Measurements from ENCODE around the gene CACFD1.

GRCh38 chr9:133492061-133493021, 32.6 kb downstream of the CACFD1 start:
- no peak for TF ChIP-seq CTCF (conservative IDR thresholded peaks at IDR 0.05; ENCODE audit: low read depth, low read length)
- TF ChIP-seq EZH2phosphoT487 (IDR thresholded peaks at IDR 0.05; ENCODE audit: borderline replicate concordance, low read length) = no peak
